Measurements from ENCODE around the gene HKDC1. TPM values are rescaled to one million over a fixed set of nuclear protein-coding genes. Genes with fewer than 3 reads are reported as not detected.

Gene HKDC1
- total RNA-seq, 2 experiments from 2014 or later, result 1.4 to 1.8 TPM

GRCh38 chr10:69316313-69317059 lies 96.4 kb downstream of the HKDC1 start:
- Mint-ChIP-seq H3K27me3 (ENCODE audit: low read depth) (no peaks in the 10 kb centered on the region), H3K4me3 (no peak overlapping the region), H3K36me3 (ENCODE audit: low read depth) (peaks cover 18% of the 10 kb centered on the region), H3K9me3 (ENCODE audit: insufficient read depth) (no peaks in the 10 kb centered on the region), H3K27ac (peak overlapping the region; percentile 45), H3K4me1 (ENCODE audit: low read depth) (peaks cover 42% of the 10 kb centered on the region)
- ChIA-PET POLR2A (interaction anchor here (0.8 to 1.4 kb wide), 4 partner anchors 11 to 53 kb away, joined by 4 read pairs; no protein-coding TSS in a partner anchor), CTCF (interaction anchor here (1.1 to 4.3 kb wide), 8 partner anchors 11 to 91 kb away, joined by 3 to 15 read pairs (median 5); no protein-coding TSS in a partner anchor)
- ATAC-seq (no peak), DNase-seq (no peak)

Other genes with a start within 250 kb of the HKDC1 start
- gene KIFBP, start 231.5 kb upstream of the HKDC1 start, total RNA-seq, result 10 to 100 TPM; 13.7 to 16.5 TPM
- gene SRGN, start 132.2 kb upstream of the HKDC1 start, total RNA-seq, result 100 to 1,000 TPM; 166 to 168 TPM
- gene VPS26A, start 96.2 kb upstream of the HKDC1 start, total RNA-seq, result 10 to 100 TPM; 53.6 to 61.9 TPM
- 10 to 100 TPM; 35.5 to 36.8 TPM for gene SUPV3L1, start 40.1 kb upstream of the HKDC1 start, total RNA-seq
- 100 to 1,000 TPM; 153 to 154 TPM for gene HK1, start 58.2 kb downstream of the HKDC1 start, total RNA-seq
- not detected for gene TACR2, start 196.6 kb downstream of the HKDC1 start, total RNA-seq
- 1 to 10 TPM; 3.8 to 4.7 TPM for gene TSPAN15, start 231.1 kb downstream of the HKDC1 start, total RNA-seq

Measured in activated CD8-positive, alpha-beta T cell treated with anti-CD3 and anti-CD28 coated beads, Interleukin-2, amount 10 ng/mL, durations not matched to agents 7 days and 5 days (primary cell).